ENCODE results near the gene DGAT2L6.
"Not testable (repeated sequence)": the region's sequence is repeated elsewhere in the genome, so short reads cannot be mapped to it uniquely, and the experiment has no call there.

The DGAT2L6 gene

GRCh38 chrX:70201732-70202131 is 24.4 kb downstream of the DGAT2L6 start:
- Histone ChIP-seq H3K36me3 (ENCODE audit: insufficient read depth, low read length) (no peaks in the 10 kb centered on the region), H3K79me2 (ENCODE audit: insufficient read depth, low read length) (no peaks in the 10 kb centered on the region), H3K4me1 (ENCODE audit: insufficient read depth, low read length, severe bottlenecking) (no peaks in the 10 kb centered on the region), H3F3A (ENCODE audit: insufficient read depth, low read length) (no peaks in the 10 kb centered on the region), H3K9me3 (ENCODE audit: low read length) (no peaks in the 10 kb centered on the region), H2AFZ (ENCODE audit: low read length) (no peak overlapping the region), H3K4me2 (ENCODE audit: low read length) (no peak overlapping the region), H3K27me3 (ENCODE audit: insufficient read depth, low read length) (no peaks in the 10 kb centered on the region), H3K9ac (ENCODE audit: low read length) (no peak overlapping the region), H3K27ac (ENCODE audit: low read depth, low read length, poor library complexity, severe bottlenecking) (no peak overlapping the region), H3K4me3 (ENCODE audit: low read depth, low read length, poor library complexity, severe bottlenecking) (no peak overlapping the region), H4K20me1 (ENCODE audit: insufficient read depth, low read length) (no peaks in the 10 kb centered on the region), H3K9me2 (ENCODE audit: low read depth, low read length) (no peaks in the 10 kb centered on the region)
- TF ChIP-seq EZH2 (IDR thresholded peaks at IDR 0.05; ENCODE audit: borderline replicate concordance, low read length), result no peak
- no peak for TF ChIP-seq CTCF (IDR thresholded peaks at IDR 0.05; ENCODE audit: low read length)

GRCh38 chrX:70208479-70208878 is 31.2 kb downstream of the DGAT2L6 start:
- H3K4me2 ChIP-seq (ENCODE audit: low read length), result no peak overlapping the region
- no peaks in the 10 kb centered on the region for H3F3A ChIP-seq (ENCODE audit: insufficient read depth, low read length)
- no peak overlapping the region for H3K9ac ChIP-seq (ENCODE audit: low read length)
- H3K27ac ChIP-seq (ENCODE audit: low read depth, low read length, poor library complexity, severe bottlenecking), result no peak overlapping the region
- H3K9me3 ChIP-seq (ENCODE audit: low read length), result no peaks in the 10 kb centered on the region
- H3K27me3 ChIP-seq (ENCODE audit: insufficient read depth, low read length), result no peaks in the 10 kb centered on the region
- TF ChIP-seq EZH2 (IDR thresholded peaks at IDR 0.05; ENCODE audit: borderline replicate concordance, low read length) (no peak), CTCF (IDR thresholded peaks at IDR 0.05; ENCODE audit: low read length) (no peak)
- H3K4me1 ChIP-seq (ENCODE audit: insufficient read depth, low read length, severe bottlenecking), result no peaks in the 10 kb centered on the region
- H2AFZ ChIP-seq (ENCODE audit: low read length), result no peak overlapping the region
- no peak overlapping the region for H3K4me3 ChIP-seq (ENCODE audit: low read depth, low read length, poor library complexity, severe bottlenecking)
- H3K36me3 ChIP-seq (ENCODE audit: insufficient read depth, low read length), result no peaks in the 10 kb centered on the region
- no peaks in the 10 kb centered on the region for H4K20me1 ChIP-seq (ENCODE audit: insufficient read depth, low read length)
- H3K9me2 ChIP-seq (ENCODE audit: low read depth, low read length), result no peaks in the 10 kb centered on the region
- H3K79me2 ChIP-seq (ENCODE audit: insufficient read depth, low read length), result no peaks in the 10 kb centered on the region

GRCh38 chrX:70209570-70209969 is 32.3 kb downstream of the DGAT2L6 start:
- not testable (repeated sequence) for H3K27me3 ChIP-seq (ENCODE audit: insufficient read depth, low read length); H3K4me1 ChIP-seq (ENCODE audit: insufficient read depth, low read length, severe bottlenecking); H3K4me3 ChIP-seq (ENCODE audit: low read depth, low read length, poor library complexity, severe bottlenecking); H3K9me3 ChIP-seq (ENCODE audit: low read length); H3K36me3 ChIP-seq (ENCODE audit: insufficient read depth, low read length); H3K9ac ChIP-seq (ENCODE audit: low read length); H3K4me2 ChIP-seq (ENCODE audit: low read length); H3F3A ChIP-seq (ENCODE audit: insufficient read depth, low read length); H3K9me2 ChIP-seq (ENCODE audit: low read depth, low read length); H2AFZ ChIP-seq (ENCODE audit: low read length); H3K27ac ChIP-seq (ENCODE audit: low read depth, low read length, poor library complexity, severe bottlenecking); H3K79me2 ChIP-seq (ENCODE audit: insufficient read depth, low read length); H4K20me1 ChIP-seq (ENCODE audit: insufficient read depth, low read length)

- TF ChIP-seq EZH2 (IDR thresholded peaks at IDR 0.05; ENCODE audit: borderline replicate concordance, low read length), result no peak
- TF ChIP-seq CTCF (IDR thresholded peaks at IDR 0.05; ENCODE audit: low read length), result no peak
- Histone ChIP-seq H3K36me3 (ENCODE audit: insufficient read depth, low read length) (no peaks in the 10 kb centered on the region), H3K9me3 (ENCODE audit: low read length) (no peaks in the 10 kb centered on the region), H3K79me2 (ENCODE audit: insufficient read depth, low read length) (no peaks in the 10 kb centered on the region), H3K27me3 (ENCODE audit: insufficient read depth, low read length) (no peaks in the 10 kb centered on the region), H3K9me2 (ENCODE audit: low read depth, low read length) (no peaks in the 10 kb centered on the region), H3F3A (ENCODE audit: insufficient read depth, low read length) (no peaks in the 10 kb centered on the region), H3K27ac (ENCODE audit: low read depth, low read length, poor library complexity, severe bottlenecking) (no peak overlapping the region), H4K20me1 (ENCODE audit: insufficient read depth, low read length) (no peaks in the 10 kb centered on the region), H3K9ac (ENCODE audit: low read length) (no peak overlapping the region), H3K4me2 (ENCODE audit: low read length) (no peak overlapping the region), H3K4me1 (ENCODE audit: insufficient read depth, low read length, severe bottlenecking) (no peaks in the 10 kb centered on the region), H3K4me3 (ENCODE audit: low read depth, low read length, poor library complexity, severe bottlenecking) (no peak overlapping the region), H2AFZ (ENCODE audit: low read length) (no peak overlapping the region)
Measured at GRCh38 chrX:70219938-70220764, 42.9 kb downstream of the DGAT2L6 start.
